Measurements from ENCODE around the gene WIPI1.

The WIPI1 gene

DNA sequence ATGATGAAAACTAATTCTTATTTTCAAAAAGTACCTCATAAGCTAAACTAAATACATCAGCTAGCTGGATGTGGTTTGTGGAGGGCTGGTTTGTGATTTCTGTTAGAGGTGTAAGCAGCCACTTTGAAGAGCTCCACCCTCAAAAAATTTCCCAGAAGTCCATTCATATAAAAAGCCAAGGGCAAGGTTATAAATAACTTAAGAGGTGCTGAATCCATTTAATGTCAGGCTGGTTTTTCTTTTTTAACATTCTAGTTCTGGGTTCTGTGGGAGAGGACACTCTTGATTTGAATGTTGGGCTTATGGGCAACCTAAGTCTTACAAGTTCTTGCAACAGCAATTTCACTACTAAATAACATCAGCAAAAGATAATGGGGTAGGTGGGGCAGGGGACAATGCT, 3.4 kb upstream of the WIPI1 start:
- DNase-seq (ENCODE audit: low spot score) (no peak), FAIRE-seq (no peak)

- DNase-seq (ENCODE audit: low spot score) (no peak), FAIRE-seq (no peak)
Measured at GRCh38 chr17:68460146-68460545, 2.9 kb upstream of the WIPI1 start.

DNA sequence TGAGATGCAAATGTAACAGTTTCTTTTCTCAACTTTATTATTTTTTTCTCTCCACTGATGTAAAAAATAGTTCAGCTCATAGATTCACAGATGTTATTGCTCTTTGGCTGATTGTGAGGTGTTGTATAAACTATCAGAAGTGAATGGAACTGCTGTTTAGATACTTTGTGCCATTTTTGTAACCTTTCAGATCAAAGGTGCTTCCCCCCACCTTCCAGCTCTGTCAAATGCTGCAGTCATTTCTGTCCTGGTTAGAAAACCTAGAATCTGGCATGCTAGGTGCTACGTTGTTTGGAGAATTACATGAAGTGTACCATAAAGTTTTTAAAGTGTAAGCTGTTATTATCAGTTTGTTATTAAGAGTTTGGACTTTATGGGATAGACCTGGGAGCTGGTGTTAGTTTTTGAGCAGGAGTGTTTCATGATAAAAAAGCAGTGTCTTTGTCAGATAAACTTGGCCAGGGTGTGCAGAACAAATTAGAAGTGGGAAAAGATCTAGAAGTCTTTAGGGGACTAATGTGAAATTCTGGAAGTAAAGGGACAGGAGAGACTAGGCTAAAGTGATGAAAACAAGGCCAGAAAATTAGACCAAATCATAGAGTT, 1.8 kb upstream of the WIPI1 start:
- no peak for DNase-seq (ENCODE audit: low spot score)

DNA sequence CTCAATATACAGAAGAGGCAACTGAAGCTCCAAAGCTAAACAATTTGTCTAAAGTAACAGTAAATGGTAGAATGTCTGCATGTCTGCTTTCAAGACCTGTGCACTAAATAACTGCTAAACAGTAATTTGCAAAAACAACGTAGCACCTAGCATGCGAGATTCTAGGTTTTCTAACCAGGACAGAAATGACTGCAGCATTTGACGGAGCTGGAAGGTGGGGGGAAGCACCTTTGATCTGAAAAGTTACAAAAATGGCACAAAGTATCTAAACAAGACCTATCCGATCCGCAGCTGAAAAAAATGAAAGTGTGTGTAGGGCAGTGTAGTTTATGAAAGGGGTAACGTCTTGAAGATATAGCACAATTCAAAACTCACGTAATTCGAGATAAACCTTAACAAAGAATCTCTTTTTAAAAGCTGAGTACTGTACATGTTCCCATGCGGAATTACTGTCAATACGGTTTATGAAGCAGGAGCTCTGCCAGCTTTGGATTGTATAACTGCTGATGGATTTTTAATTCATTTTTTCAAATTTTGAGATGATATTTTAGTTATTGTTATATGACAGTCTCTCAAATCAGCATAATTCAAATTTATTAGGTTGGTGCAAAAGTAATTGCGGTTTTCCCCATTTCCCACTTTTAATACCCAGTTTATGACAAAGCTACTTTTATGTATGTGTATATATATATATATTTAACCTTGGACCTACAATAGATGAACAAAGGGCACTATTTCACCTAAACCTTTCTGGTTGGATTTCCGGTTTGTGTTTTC, 1.2 kb upstream of the WIPI1 start:
- FAIRE-seq: no peak
- DNase-seq (ENCODE audit: low spot score): no peak

More for the DNA sequence above, 1.8 kb upstream of the WIPI1 start:
- no peak for FAIRE-seq

DNA sequence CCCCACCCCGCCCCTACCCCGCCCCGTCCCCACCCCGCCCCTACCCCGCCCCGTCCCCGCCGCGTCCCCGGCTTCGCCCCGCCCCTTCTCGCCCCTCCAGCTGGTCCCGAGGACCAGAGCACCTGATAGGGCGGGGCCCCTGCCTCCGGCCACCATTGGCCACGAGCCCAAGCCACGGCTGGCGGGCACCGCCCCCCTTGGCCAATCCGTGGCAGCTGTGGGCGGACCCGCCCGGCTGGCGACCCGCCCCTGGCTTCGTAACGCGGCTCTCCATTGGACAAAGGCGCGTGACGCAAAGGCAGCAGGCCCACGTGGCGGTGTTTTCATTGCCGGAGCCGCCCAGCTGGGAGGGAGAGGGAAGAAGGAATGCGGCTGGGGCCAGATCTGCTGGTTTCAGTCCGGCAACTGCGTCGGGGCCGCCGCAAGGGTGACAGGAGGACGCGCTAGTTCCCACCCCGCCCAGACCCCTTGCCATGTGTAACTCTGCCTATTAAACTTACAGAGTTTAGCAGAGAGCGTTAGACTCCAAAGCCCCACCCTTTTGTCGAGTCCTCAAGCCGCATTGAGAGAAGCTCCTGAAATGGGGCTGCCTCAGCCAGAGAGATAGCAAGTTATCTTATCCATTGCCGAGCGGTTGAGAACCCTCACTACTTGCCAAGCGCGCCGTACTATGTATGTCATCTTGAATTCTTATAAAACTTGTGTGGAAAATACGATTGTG, 403 bp upstream of the WIPI1 start:
- peak; percentile 93 for FAIRE-seq
- DNase-seq (ENCODE audit: low spot score): peak; percentile 99

DNA sequence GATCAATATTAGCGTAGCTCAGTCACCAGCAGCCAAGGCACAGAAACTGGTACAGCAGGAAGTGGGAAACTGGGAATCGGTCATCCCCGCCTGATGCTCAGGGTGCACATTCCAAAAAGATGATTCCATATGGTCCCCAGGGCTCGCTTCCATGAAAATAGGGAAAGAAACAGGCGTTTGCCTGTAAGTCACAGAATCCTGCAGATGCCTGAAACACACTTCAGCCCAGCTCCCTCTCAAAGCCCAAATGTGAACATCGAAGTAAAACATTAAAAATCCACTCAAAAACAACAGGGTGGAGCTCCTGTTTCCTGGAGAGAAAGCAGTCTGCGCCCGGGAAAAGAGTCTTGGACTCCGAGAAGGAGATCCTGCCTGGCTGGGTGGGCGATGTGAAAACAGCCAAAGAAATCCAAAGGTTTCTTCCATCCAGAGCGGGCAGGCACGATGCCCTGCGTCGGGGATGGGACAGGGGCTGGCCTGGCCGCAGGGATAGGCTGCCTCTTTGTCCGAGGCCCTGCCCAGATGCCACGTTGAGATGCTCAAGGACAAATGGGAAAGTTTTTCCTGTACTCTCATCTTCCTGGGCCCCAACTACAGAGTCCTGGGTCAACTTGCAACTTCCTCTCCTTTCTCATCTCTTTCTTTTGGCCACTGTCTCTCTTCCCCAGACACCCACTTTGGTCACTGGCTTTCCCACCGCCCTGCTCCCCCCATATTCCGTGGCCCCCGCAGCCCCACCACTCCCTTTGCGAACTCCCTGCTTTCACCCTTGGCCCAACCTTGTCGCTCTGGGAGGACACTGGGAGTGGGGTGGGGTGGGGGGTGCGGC, 743 bp downstream of the WIPI1 start:
- FAIRE-seq: no peak
- DNase-seq (ENCODE audit: low spot score): peak; percentile 87

DNA sequence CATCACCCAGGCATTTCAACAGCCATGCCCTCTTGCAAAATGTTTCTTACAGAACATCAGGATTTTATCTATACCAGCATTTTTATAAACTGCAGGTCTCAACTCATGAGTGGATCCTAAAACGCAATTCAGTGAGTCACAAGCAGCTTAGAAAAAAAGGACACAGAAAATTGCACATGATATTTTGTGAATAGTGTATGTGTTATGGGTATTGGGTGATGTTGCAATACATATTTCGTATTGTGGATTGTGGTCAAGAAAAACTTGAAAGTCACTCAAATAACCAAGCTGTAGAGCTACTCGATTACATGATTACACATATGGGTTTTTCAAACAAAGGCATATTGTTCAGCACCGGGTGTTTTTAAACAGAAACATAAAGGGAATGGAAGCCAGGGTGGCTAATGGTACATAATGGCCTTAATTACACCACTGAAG, 1.4 kb downstream of the WIPI1 start:
- DNase-seq (ENCODE audit: low spot score) (no peak), FAIRE-seq (no peak)

DNA sequence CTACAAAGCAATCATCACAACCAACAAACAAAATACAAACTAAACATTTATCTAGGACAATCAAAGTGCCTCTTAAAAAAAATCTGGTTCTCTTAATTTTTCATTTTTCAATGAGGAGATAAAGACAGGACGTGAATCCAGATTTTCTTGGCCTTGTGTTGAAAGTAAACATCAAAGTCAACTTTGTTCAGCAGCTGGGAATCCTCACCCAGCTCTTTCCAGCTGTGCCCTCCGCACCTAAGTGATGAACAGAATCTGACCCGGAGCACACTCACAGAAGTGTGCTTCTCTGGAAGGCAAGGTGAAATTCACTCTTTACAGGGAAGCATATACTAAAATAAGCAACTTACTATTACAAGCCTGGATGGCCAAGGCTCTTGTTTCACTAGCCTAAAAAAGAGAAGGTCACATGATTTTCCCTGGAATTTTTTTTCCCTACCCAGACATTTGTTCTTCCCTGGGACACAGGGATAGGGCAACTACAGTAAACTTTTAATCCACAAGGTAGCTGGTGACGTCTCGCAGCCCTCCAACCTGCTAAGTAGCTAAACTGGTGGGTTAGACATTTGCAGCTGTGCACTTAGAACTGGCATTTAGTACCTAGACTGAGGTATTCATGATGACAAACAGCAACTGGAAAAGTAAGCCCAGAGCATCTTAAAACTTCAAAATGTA, 3.2 kb downstream of the WIPI1 start:
- no peak for FAIRE-seq
- no peak for DNase-seq (ENCODE audit: low spot score)

GRCh38 chr17:68452724-68453290, 4.5 kb downstream of the WIPI1 start:
- no peak for DNase-seq (ENCODE audit: low spot score)
- no peak for FAIRE-seq

- FAIRE-seq (no peak), DNase-seq (ENCODE audit: low spot score) (no peak)
Measured at GRCh38 chr17:68451670-68452354, 5.5 kb downstream of the WIPI1 start.

GRCh38 chr17:68450801-68451200, 6.5 kb downstream of the WIPI1 start:
- no peak for FAIRE-seq
- no peak for DNase-seq (ENCODE audit: low spot score)

GRCh38 chr17:68450391-68450790, 6.9 kb downstream of the WIPI1 start:
- no peak for FAIRE-seq

GRCh38 chr17:68449021-68449739, 8.1 kb downstream of the WIPI1 start:
- FAIRE-seq: no peak
- DNase-seq (ENCODE audit: low spot score): no peak

More at GRCh38 chr17:68450391-68450790, 6.9 kb downstream of the WIPI1 start:
- no peak for DNase-seq (ENCODE audit: low spot score)

DNA sequence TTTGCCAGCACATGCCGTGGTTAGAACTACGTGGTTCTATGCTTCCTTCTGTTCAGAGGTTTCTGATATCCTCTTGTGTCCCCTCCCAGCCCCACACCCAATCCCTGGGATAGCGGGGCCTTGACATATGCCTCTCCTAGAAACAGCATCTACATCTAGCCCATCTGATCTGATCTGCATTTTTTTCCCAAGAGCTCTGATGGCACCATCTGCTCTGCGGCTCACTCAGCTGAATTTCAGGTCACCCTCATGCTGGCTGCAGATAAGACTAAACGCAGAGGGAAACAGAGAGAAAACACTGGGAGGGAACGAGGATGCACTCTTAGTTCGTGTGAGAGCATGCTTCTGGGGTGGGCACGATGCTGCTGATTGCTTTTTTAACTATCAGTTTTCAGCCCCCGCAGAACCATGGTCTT, 10.7 kb downstream of the WIPI1 start:
- FAIRE-seq (no peak), DNase-seq (ENCODE audit: low spot score) (no peak)

DNA sequence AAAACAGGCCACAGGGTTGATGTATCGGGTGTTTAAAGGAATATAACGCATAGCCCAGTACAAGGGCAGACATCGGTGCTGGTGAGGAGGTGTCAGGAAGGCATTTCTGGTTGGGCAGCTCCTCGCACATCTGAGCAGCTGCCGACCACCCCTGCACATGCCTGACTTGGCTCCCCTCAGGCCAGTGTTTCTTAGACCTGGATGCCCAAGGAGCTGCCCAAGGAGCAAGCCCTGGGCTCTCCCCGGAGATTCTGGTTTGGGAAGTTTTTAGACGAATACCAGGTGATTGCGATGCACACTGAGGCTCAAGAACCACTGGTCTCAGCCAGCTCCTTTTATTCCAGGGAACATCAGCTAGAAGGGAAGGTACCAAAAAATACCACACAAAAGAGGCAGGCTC, 11.6 kb downstream of the WIPI1 start:
- no peak for FAIRE-seq
- DNase-seq (ENCODE audit: low spot score): no peak

GRCh38 chr17:68443972-68444464, 13.3 kb downstream of the WIPI1 start:
- no peak for FAIRE-seq
- no peak for DNase-seq (ENCODE audit: low spot score)

DNA sequence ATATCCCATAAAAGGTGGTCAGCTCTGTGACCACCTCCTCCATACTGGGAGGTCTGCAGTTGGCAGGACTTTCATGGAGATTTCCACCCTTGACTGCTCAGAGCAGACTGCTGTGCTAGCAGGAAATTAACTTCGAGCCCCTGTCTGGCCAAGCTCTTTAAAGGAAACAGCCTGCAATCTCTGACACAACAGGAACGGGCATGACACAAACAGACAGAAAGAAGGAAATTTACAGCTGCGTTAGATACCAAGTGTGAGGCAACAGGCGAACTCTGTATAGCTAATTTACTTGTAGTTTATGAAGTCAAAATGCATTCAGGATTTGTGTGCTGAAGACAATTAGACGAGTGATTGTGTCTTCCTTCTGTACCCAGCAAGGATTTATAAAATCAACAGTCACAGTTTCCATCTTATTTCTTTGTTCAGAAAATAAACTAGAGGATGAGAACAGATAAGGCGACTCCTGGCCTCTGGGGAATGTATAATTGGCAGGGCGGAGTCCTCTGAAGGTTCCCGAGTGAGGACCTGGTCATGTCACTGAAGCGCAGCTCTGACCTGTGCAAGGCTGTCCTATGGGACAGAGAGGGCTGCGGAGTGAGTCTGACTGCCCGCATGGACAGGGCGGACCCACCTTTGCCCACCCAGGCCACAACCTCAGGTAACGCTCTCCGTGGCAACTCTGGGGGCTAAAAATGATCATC, 16.1 kb downstream of the WIPI1 start:
- DNase-seq (ENCODE audit: low spot score): no peak
- FAIRE-seq: no peak

GRCh38 chr17:68440526-68440925, 16.8 kb downstream of the WIPI1 start:
- FAIRE-seq: no peak
- no peak for DNase-seq (ENCODE audit: low spot score)

Measured in urothelium cell line (cell line).